ENCODE data around the gene ADRB2.
"Not testable (repeated sequence)": the region's sequence is repeated elsewhere in the genome, so short reads cannot be mapped to it uniquely, and the experiment has no call there.

Gene ADRB2

GRCh38 chr5:148792744-148793143, 33.7 kb upstream of the ADRB2 start:
- no peak overlapping the region for H3K4me3 ChIP-seq (ENCODE audit: low read depth, low read length)
- no peak overlapping the region for H3K9ac ChIP-seq (ENCODE audit: low read length)
- H3K9me3 ChIP-seq (ENCODE audit: control insufficient read depth, insufficient read depth, low read depth, low read length) = no peaks in the 10 kb centered on the region
- H3K27me3 ChIP-seq (ENCODE audit: control insufficient read depth, insufficient read depth, low read length) = no peaks in the 10 kb centered on the region
- H3K27ac ChIP-seq (ENCODE audit: low read depth, low read length) = no peak overlapping the region
- H3K4me1 ChIP-seq (ENCODE audit: control insufficient read depth, insufficient read depth, low read length) = no peaks in the 10 kb centered on the region
- H3K36me3 ChIP-seq (ENCODE audit: control insufficient read depth, insufficient read depth, low read length) = no peaks in the 10 kb centered on the region

- Histone ChIP-seq H3K4me3 (ENCODE audit: low read depth, low read length) (no peak overlapping the region), H3K9me3 (ENCODE audit: control insufficient read depth, insufficient read depth, low read depth, low read length) (no peaks in the 10 kb centered on the region), H3K27ac (ENCODE audit: low read depth, low read length) (no peak overlapping the region), H3K36me3 (ENCODE audit: control insufficient read depth, insufficient read depth, low read length) (no peaks in the 10 kb centered on the region), H3K9ac (ENCODE audit: low read length) (no peak overlapping the region), H3K4me1 (ENCODE audit: control insufficient read depth, insufficient read depth, low read length) (no peaks in the 10 kb centered on the region), H3K27me3 (ENCODE audit: control insufficient read depth, insufficient read depth, low read length) (no peaks in the 10 kb centered on the region)
Observed at GRCh38 chr5:148793261-148793660, 33.1 kb upstream of the ADRB2 start.

- no peaks in the 10 kb centered on the region for H3K36me3 ChIP-seq (ENCODE audit: control insufficient read depth, insufficient read depth, low read length)
- H3K27me3 ChIP-seq (ENCODE audit: control insufficient read depth, insufficient read depth, low read length) = no peaks in the 10 kb centered on the region
- H3K27ac ChIP-seq (ENCODE audit: low read depth, low read length) = no peak overlapping the region
- H3K9ac ChIP-seq (ENCODE audit: low read length) = no peak overlapping the region
- no peak overlapping the region for H3K4me3 ChIP-seq (ENCODE audit: low read depth, low read length)
- H3K9me3 ChIP-seq (ENCODE audit: control insufficient read depth, insufficient read depth, low read depth, low read length) = no peaks in the 10 kb centered on the region
- H3K4me1 ChIP-seq (ENCODE audit: control insufficient read depth, insufficient read depth, low read length) = no peaks in the 10 kb centered on the region
Observed at GRCh38 chr5:148794275-148794674, 32.1 kb upstream of the ADRB2 start.

DNA sequence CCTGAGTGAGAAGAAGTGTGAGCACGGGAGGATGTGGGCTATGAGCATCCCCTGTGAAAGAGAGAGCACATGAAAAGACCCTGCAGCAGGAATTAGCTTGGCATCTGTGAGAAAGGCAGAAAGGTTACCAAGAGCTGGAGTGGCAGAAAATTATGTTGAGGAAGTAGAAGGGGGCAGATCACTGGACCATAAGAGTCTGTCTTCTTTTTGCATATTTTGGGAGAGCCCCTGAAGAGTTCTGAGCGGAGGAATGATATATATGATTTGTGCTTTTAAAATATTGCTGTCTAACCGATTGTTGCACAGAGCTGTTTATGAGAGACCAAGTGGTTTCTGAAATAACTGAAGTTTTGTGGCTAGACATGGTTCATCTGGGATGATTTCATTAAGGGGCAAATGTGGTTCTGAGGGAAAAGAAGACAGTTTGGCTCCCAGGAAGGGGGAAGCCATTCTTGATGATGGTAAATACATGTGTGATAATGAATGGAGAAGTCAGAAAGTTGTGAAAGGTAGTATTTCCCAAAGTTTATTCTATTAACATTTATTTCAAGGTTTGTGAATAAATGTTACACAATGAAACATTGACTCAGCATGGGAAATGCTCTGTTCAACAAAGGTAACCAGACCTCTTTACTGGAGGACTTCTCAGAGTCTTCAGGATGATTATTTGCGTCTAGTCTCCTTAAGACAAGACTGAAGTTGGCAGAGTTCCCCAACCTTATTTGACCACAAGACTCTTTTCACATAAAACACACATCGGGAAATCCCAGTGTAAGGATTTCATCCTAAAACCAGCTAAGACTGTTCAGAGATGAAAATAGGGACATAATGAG, 31.5 kb upstream of the ADRB2 start:
- H3K4me3 ChIP-seq (ENCODE audit: low read depth, low read length) = no peak overlapping the region

GRCh38 chr5:148796936-148797335, 29.5 kb upstream of the ADRB2 start:
- H3K27me3 ChIP-seq (ENCODE audit: control insufficient read depth, insufficient read depth, low read length) = no peaks in the 10 kb centered on the region
- no peak overlapping the region for H3K27ac ChIP-seq (ENCODE audit: low read depth, low read length)
- H3K4me3 ChIP-seq (ENCODE audit: low read depth, low read length) = no peak overlapping the region
- no peaks in the 10 kb centered on the region for H3K4me1 ChIP-seq (ENCODE audit: control insufficient read depth, insufficient read depth, low read length)
- no peak overlapping the region for H3K9ac ChIP-seq (ENCODE audit: low read length)
- no peaks in the 10 kb centered on the region for H3K9me3 ChIP-seq (ENCODE audit: control insufficient read depth, insufficient read depth, low read depth, low read length)
- no peaks in the 10 kb centered on the region for H3K36me3 ChIP-seq (ENCODE audit: control insufficient read depth, insufficient read depth, low read length)

More for the DNA sequence above, 31.5 kb upstream of the ADRB2 start:
- no peaks in the 10 kb centered on the region for H3K36me3 ChIP-seq (ENCODE audit: control insufficient read depth, insufficient read depth, low read length)
- H3K4me1 ChIP-seq (ENCODE audit: control insufficient read depth, insufficient read depth, low read length) = no peaks in the 10 kb centered on the region
- no peaks in the 10 kb centered on the region for H3K27me3 ChIP-seq (ENCODE audit: control insufficient read depth, insufficient read depth, low read length)
- H3K27ac ChIP-seq (ENCODE audit: low read depth, low read length) = no peak overlapping the region
- H3K9me3 ChIP-seq (ENCODE audit: control insufficient read depth, insufficient read depth, low read depth, low read length) = no peaks in the 10 kb centered on the region
- H3K9ac ChIP-seq (ENCODE audit: low read length) = no peak overlapping the region

DNA sequence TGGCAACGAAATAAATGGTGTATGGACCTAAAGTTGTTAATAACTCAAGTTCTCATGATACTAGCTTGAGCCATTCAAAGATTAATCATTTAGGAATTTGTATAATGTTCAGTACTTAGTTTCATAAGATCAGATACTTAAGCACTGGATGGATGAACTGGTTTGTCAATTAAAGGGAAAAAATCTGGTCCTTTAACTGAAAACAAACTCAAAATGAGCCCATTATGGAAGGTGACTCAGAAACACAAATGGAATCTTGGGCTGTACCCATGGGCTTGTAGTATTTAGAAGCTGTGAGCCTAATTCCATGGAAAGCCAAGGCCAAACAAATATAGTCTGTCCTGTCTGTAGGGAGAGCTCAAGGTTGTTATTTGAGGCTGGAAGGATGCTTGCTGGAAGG, 27.6 kb upstream of the ADRB2 start:
- no peaks in the 10 kb centered on the region for H3K36me3 ChIP-seq (ENCODE audit: control insufficient read depth, insufficient read depth, low read length)
- no peaks in the 10 kb centered on the region for H3K4me1 ChIP-seq (ENCODE audit: control insufficient read depth, insufficient read depth, low read length)
- H3K9me3 ChIP-seq (ENCODE audit: control insufficient read depth, insufficient read depth, low read depth, low read length) = no peaks in the 10 kb centered on the region
- H3K4me3 ChIP-seq (ENCODE audit: low read depth, low read length) = no peak overlapping the region
- H3K27ac ChIP-seq (ENCODE audit: low read depth, low read length) = no peak overlapping the region
- H3K9ac ChIP-seq (ENCODE audit: low read length) = no peak overlapping the region
- H3K27me3 ChIP-seq (ENCODE audit: control insufficient read depth, insufficient read depth, low read length) = no peaks in the 10 kb centered on the region

DNA sequence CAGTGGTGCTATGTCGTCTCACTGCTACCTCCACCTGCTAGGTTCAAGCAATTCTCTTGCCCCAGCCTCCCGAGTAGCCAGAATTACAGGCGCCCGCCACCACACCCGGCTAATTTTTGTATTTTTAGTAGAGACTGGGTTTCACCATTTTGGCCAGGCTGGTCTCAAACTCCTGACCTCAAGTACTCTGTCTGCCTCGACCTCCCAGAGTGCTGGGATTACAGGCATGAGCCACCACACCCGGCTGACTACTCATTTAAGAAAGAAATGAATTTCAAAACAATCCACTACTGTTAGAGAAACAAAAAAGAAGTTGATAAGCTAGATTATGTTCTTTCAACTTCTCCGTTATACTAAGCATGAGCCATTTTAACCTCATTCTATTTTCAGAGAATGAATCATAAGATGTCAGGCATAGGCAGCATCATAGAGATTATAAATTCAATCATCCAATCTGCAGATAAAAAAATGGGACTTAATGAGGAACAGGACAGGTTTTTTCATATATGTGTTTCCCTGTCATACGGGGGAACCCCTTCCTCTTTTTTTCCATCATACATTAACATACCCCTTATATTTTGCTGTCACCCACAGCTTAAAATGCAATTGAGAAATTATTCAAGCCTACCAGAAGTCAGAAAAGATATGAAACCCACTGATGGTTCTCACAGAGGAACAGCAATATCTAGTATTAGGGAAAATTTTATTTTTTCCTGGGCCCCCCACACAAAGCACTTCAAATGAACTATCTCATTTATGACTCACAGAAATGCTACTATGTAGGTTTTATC, 26.5 kb upstream of the ADRB2 start:
- Histone ChIP-seq H3K4me1 (ENCODE audit: control insufficient read depth, insufficient read depth, low read length) (no peaks in the 10 kb centered on the region), H3K27me3 (ENCODE audit: control insufficient read depth, insufficient read depth, low read length) (no peaks in the 10 kb centered on the region), H3K9ac (ENCODE audit: low read length) (no peak overlapping the region), H3K4me3 (ENCODE audit: low read depth, low read length) (no peak overlapping the region), H3K36me3 (ENCODE audit: control insufficient read depth, insufficient read depth, low read length) (no peaks in the 10 kb centered on the region), H3K9me3 (ENCODE audit: control insufficient read depth, insufficient read depth, low read depth, low read length) (no peaks in the 10 kb centered on the region), H3K27ac (ENCODE audit: low read depth, low read length) (no peak overlapping the region)

DNA sequence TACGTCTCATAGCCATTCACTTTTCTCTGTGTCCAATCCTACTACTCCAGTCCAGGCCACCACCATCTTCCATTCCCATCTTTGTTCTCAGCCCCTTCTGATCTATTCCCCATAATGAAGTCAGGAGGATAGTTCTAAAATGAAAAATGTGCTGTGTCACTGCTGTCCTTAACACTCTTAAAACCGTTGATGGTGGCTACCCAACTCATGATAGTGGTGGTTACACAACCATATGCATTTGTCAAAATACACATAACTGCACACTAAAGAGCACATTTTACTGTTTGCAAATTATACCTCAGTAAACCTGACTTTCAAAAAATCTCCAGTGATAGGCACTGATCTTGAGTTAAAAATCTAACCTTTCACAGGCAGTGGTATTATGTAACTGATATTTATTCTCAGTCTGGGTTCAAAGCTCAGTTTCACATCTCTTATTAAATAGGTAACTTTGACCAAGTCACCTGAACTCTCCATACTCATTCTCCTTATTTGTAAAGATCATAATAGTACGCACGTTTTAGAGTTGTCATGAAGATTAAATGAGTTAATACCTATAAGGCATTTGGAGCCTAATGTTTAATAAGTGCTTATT, 24.6 kb upstream of the ADRB2 start:
- H3K4me3 ChIP-seq (ENCODE audit: low read depth, low read length) = no peak overlapping the region
- no peaks in the 10 kb centered on the region for H3K36me3 ChIP-seq (ENCODE audit: control insufficient read depth, insufficient read depth, low read length)
- H3K27ac ChIP-seq (ENCODE audit: low read depth, low read length) = no peak overlapping the region
- no peak overlapping the region for H3K9ac ChIP-seq (ENCODE audit: low read length)
- no peaks in the 10 kb centered on the region for H3K27me3 ChIP-seq (ENCODE audit: control insufficient read depth, insufficient read depth, low read length)
- H3K4me1 ChIP-seq (ENCODE audit: control insufficient read depth, insufficient read depth, low read length) = peaks cover 9% of the 10 kb centered on the region
- H3K9me3 ChIP-seq (ENCODE audit: control insufficient read depth, insufficient read depth, low read depth, low read length) = no peaks in the 10 kb centered on the region

DNA sequence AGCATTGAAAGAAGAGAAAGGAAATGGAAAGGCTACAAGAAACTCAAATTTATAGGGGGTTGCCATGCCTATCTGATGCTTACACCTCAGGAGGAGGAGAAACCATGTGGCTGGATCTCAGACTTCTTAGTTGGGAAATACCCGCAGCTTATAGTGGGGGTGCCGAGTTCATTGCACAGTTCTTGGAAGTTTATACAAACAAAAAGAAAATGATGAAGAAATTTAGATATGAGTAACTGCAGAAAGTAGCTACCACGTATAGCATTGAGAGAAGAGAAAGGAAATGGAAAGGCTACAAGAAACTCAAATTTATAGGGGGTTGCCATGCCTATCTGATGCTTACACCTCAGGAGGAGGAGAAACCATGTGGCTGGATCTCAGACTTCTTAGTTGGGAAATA, 23.0 kb upstream of the ADRB2 start:
- H3K9me3 ChIP-seq (ENCODE audit: control insufficient read depth, insufficient read depth, low read depth, low read length); H3K27ac ChIP-seq (ENCODE audit: low read depth, low read length); H3K4me3 ChIP-seq (ENCODE audit: low read depth, low read length); H3K36me3 ChIP-seq (ENCODE audit: control insufficient read depth, insufficient read depth, low read length); H3K9ac ChIP-seq (ENCODE audit: low read length); H3K27me3 ChIP-seq (ENCODE audit: control insufficient read depth, insufficient read depth, low read length): not testable (repeated sequence)
- peaks cover 12% of the 10 kb centered on the region for H3K4me1 ChIP-seq (ENCODE audit: control insufficient read depth, insufficient read depth, low read length)

GRCh38 chr5:148804393-148804792, 22.0 kb upstream of the ADRB2 start:
- peaks cover 12% of the 10 kb centered on the region for H3K4me1 ChIP-seq (ENCODE audit: control insufficient read depth, insufficient read depth, low read length)
- H3K9ac ChIP-seq (ENCODE audit: low read length) = no peak overlapping the region
- no peaks in the 10 kb centered on the region for H3K27me3 ChIP-seq (ENCODE audit: control insufficient read depth, insufficient read depth, low read length)
- H3K9me3 ChIP-seq (ENCODE audit: control insufficient read depth, insufficient read depth, low read depth, low read length) = no peaks in the 10 kb centered on the region
- H3K27ac ChIP-seq (ENCODE audit: low read depth, low read length) = no peak overlapping the region
- H3K36me3 ChIP-seq (ENCODE audit: control insufficient read depth, insufficient read depth, low read length) = no peaks in the 10 kb centered on the region
- H3K4me3 ChIP-seq (ENCODE audit: low read depth, low read length) = no peak overlapping the region
